Measurements from ENCODE around the gene ARHGAP24. TPM values are rescaled to one million over a fixed set of nuclear protein-coding genes. Genes with fewer than 3 reads are reported as not detected.

Gene ARHGAP24
- total and polyA plus RNA-seq, 4 donors: 1.8 to 15.2 (median 3.3) TPM

GRCh38 chr4:85520765-85521749 lies 46.1 kb downstream of the ARHGAP24 start:
- TF ChIP-seq EGR1 (IDR thresholded peaks at IDR 0.05; ENCODE audit: low read depth in 2 of 2): no peak
- no peak for TF ChIP-seq GABPA (IDR thresholded peaks at IDR 0.05 in 1 of 2, conservative IDR thresholded peaks at IDR 0.05 in 1 of 2)
- TF ChIP-seq, protein P1, sequence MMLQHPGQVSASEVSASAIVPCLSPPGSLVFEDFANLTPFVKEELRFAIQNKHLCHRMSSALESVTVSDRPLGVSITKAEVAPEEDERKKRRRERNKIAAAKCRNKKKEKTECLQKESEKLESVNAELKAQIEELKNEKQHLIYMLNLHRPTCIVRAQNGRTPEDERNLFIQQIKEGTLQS (IDR thresholded peaks at IDR 0.05): no peak
- Histone ChIP-seq H3K9ac (ENCODE audit: low read depth in 1 of 2, low read length in 2 of 2) (no peak overlapping the region), H3K4me3 (ENCODE audit: low read depth in 1 of 3, low read length in 3 of 3) (no peak overlapping the region), H3K27ac (ENCODE audit: low read depth in 1 of 2, low read length in 2 of 2) (no peak overlapping the region), H3K36me3 (ENCODE audit: control insufficient read depth in 4 of 4, insufficient read depth in 3 of 4, low read depth in 1 of 4, low read length in 3 of 4) (no peaks in the 10 kb centered on the region), H3K4me1 (ENCODE audit: control insufficient read depth in 4 of 4, insufficient read depth in 4 of 4, low read length in 3 of 4) (no peaks in the 10 kb centered on the region), H3K27me3 (ENCODE audit: control insufficient read depth in 4 of 4, insufficient read depth in 4 of 4, low read length in 3 of 4) (no peaks in the 10 kb centered on the region), H3K9me3 (ENCODE audit: control insufficient read depth in 4 of 4, low read length in 3 of 4) (no peaks in the 10 kb centered on the region)
- WGBS: 84% methylated on average over 5 of the region's 5 CpGs
- DNase-seq (ENCODE audit: low spot score): no peak

DNA sequence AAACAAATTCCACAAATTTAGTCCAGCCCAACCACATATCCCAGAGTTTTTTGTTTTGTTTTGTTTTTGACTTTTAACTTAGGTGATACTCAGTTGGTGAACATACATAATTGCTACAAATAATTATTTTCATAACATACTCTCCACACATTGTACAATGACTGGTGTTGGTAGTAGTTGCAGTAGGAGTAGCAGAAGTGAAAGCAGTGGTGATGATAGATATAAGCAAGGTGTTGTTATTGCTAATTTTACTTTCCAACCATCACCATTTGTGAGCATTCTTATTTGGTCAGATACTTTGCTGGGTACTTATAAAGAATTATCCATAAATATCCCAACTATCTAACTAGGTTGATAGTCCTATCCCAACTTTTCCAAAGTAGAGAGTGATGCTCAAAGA lies 47.3 kb downstream of the ARHGAP24 start:
- H3K27me3 ChIP-seq (ENCODE audit: control insufficient read depth in 4 of 4, insufficient read depth in 4 of 4, low read length in 3 of 4): no peaks in the 10 kb centered on the region
- H3K36me3 ChIP-seq (ENCODE audit: control insufficient read depth in 4 of 4, insufficient read depth in 3 of 4, low read depth in 1 of 4, low read length in 3 of 4): no peaks in the 10 kb centered on the region
- DNase-seq (ENCODE audit: low spot score): no peak
- no peaks in the 10 kb centered on the region for H3K4me1 ChIP-seq (ENCODE audit: control insufficient read depth in 4 of 4, insufficient read depth in 4 of 4, low read length in 3 of 4)
- H3K9me3 ChIP-seq (ENCODE audit: control insufficient read depth in 4 of 4, low read length in 3 of 4): no peaks in the 10 kb centered on the region
- TF ChIP-seq ZBTB33 (IDR thresholded peaks at IDR 0.05) (no peak), RAD21 (IDR thresholded peaks at IDR 0.05) (no peak), HNF4A (conservative IDR thresholded peaks at IDR 0.05) (no peak), RXRA (IDR thresholded peaks at IDR 0.05) (no peak), CTCF (IDR thresholded peaks at IDR 0.05; ENCODE audit: low read depth, low read length, missing input control) (no peak), GABPA (IDR thresholded peaks at IDR 0.05 in 1 of 2, conservative IDR thresholded peaks at IDR 0.05 in 1 of 2) (no peak), JUND (IDR thresholded peaks at IDR 0.05) (no peak), FOXA1 (IDR thresholded peaks at IDR 0.05) (no peak), HNF4G (IDR thresholded peaks at IDR 0.05) (no peak), MAX (IDR thresholded peaks at IDR 0.05) (no peak), YY1 (IDR thresholded peaks at IDR 0.05) (no peak), TAF1 (conservative IDR thresholded peaks at IDR 0.05) (no peak), NR2F2 (IDR thresholded peaks at IDR 0.05) (no peak)
- TF ChIP-seq, protein P1 (IDR thresholded peaks at IDR 0.05): no peak
- H3K4me3 ChIP-seq (ENCODE audit: low read depth in 1 of 3, low read length in 3 of 3): no peak overlapping the region
- H3K27ac ChIP-seq (ENCODE audit: low read depth in 1 of 2, low read length in 2 of 2): no peak overlapping the region
- H3K9ac ChIP-seq (ENCODE audit: low read depth in 1 of 2, low read length in 2 of 2): no peak overlapping the region

Measured in liver (tissue), 9 donors.